GM12864 (cell line): Measurements from ENCODE around the gene MROH7.

Experiments used
- DNase-seq: peaks from one replicate; pipeline ENCODE4 v3.0.0-alpha.2; 2011; ENCODE audit warnings: low read depth
- H3K4me3 ChIP-seq: 2 replicates; pipeline ENCODE4 v1.5.1; 2011; ENCODE audit warnings: mild to moderate bottlenecking, low read depth, low read length, control low read depth
- CTCF ChIP-seq: IDR thresholded peaks from 2 replicates; pipeline ENCODE4 v1.5.1; 2011; ENCODE audit warnings: low read depth, mild to moderate bottlenecking, moderate library complexity, low read length, control low read depth, inconsistent platforms; ENCODE audit errors: missing control alignments

Gene MROH7

GRCh38 chr1:54685335-54685905 is 43.8 kb downstream of the MROH7 start:
- DNase-seq, result no peak
- H3K4me3 ChIP-seq, result no peak overlapping the region
- TF ChIP-seq CTCF, result no peak

- DNase-seq, result no peak
- no peak for TF ChIP-seq CTCF
- no peak overlapping the region for H3K4me3 ChIP-seq
Measured at GRCh38 chr1:54686155-54686554, 44.6 kb downstream of the MROH7 start.

GRCh38 chr1:54694771-54695170 is 53.2 kb downstream of the MROH7 start:
- DNase-seq, result no peak
- no peak for TF ChIP-seq CTCF
- H3K4me3 ChIP-seq, result no peak overlapping the region

GRCh38 chr1:54695221-54695620 is 53.6 kb downstream of the MROH7 start:
- no peak overlapping the region for H3K4me3 ChIP-seq
- no peak for TF ChIP-seq CTCF

GRCh38 chr1:54695764-54696163 is 54.2 kb downstream of the MROH7 start:
- no peak for TF ChIP-seq CTCF
- H3K4me3 ChIP-seq, result no peak overlapping the region
- no peak for DNase-seq

More at GRCh38 chr1:54695221-54695620, 53.6 kb downstream of the MROH7 start:
- no peak for DNase-seq

GRCh38 chr1:54696262-54696661 is 54.7 kb downstream of the MROH7 start:
- H3K4me3 ChIP-seq, result no peak overlapping the region
- no peak for TF ChIP-seq CTCF
- DNase-seq, result no peak

GRCh38 chr1:54697896-54698295 is 56.3 kb downstream of the MROH7 start:
- no peak for TF ChIP-seq CTCF
- no peak overlapping the region for H3K4me3 ChIP-seq
- no peak for DNase-seq
